GM12874 (cell line): ENCODE results near the gene PWWP2B.

Source experiments
- TF ChIP-seq, protein P1 (sequence below): IDR thresholded peaks from 2 replicates; pipeline ENCODE4 v1.5.1; 2011; ENCODE audit warnings: low read depth, mild to moderate bottlenecking, control low read depth, low read length, moderate library complexity; ENCODE audit not compliant: insufficient read depth

Gene PWWP2B

DNA sequence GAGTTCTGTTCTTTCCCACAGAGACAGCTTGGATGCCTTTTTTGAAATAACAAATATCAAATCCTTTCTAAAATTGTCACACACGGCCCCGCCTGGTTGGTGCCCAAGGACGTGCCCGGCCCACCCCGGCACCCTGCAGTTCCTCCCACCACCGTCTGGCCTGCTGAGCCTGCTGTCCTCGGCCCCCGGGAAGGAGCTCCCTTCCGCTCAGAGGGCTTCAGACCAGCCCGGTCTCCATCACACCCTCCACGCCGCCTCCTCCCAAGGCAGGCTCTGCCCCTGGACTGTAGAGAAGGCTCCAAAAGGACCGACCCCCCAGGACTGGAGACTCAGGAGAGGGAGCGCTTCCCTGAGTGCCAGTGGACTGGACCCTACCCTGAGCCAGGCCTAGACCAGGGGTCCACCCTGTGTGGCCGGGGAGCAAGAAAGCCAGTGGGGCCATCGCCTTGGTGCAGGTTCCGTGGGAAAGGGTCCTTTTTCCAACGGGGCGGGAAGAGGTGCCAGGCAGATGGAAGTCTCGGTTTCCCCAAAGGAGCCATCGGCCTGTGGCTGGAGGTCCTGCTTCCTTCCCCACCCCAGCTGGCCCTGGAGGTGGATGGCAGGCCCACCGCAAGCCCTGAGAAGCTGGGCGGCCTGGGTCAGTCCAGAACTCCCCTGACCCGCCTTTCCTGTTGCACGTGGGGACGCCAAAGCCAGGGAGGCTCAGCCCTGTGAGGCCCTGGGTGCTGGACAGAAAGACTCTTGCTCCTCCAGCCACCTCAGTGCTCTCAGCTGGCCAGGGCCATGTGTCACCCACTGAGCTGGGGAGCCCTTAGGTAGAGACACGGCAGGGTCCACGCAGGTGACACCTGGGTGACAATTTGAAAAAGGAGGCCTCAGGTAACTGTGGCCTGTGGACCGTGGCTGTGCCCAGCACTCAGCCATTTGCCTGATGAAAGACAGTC is 69.8 kb downstream of the PWWP2B start:
- TF ChIP-seq, protein P1, sequence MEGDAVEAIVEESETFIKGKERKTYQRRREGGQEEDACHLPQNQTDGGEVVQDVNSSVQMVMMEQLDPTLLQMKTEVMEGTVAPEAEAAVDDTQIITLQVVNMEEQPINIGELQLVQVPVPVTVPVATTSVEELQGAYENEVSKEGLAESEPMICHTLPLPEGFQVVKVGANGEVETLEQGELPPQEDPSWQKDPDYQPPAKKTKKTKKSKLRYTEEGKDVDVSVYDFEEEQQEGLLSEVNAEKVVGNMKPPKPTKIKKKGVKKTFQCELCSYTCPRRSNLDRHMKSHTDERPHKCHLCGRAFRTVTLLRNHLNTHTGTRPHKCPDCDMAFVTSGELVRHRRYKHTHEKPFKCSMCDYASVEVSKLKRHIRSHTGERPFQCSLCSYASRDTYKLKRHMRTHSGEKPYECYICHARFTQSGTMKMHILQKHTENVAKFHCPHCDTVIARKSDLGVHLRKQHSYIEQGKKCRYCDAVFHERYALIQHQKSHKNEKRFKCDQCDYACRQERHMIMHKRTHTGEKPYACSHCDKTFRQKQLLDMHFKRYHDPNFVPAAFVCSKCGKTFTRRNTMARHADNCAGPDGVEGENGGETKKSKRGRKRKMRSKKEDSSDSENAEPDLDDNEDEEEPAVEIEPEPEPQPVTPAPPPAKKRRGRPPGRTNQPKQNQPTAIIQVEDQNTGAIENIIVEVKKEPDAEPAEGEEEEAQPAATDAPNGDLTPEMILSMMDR, result no peak
